Astrocyte (in vitro differentiated cells and primary cell): ENCODE measurements around the gene TRAM2. TPM values are rescaled to one million over a fixed set of nuclear protein-coding genes. Genes with fewer than 3 reads are reported as not detected.

Experiments used
- DNase-seq: peaks from one replicate; pipeline ENCODE4 v3.0.0-alpha.2; 2010; ENCODE audit warnings: low read depth
- FAIRE-seq: peaks from 2 replicates; lab custom pipeline; 2011; peaks lifted over from hg19 to GRCh38; lab: Jason Lieb, UNC
- H2AFZ ChIP-seq: 2 replicates; pipeline ENCODE4 v1.6.0; 2012; ENCODE audit warnings: low read depth, low read length, inconsistent platforms
- H3K27ac ChIP-seq: 2 replicates; pipeline ENCODE4 v1.5.1; 2011; ENCODE audit warnings: low read depth, low read length, inconsistent platforms
- H3K27me3 ChIP-seq: 2 replicates; pipeline ENCODE4 v1.6.0; 2011; ENCODE audit warnings: low read length, inconsistent platforms; ENCODE audit not compliant: insufficient read depth
- H3K36me3 ChIP-seq: 2 replicates; pipeline ENCODE4 v1.5.1; 2011; ENCODE audit warnings: low read length, inconsistent platforms; ENCODE audit not compliant: insufficient read depth
- H3K4me1 ChIP-seq: 2 replicates; pipeline ENCODE4 v1.5.1; 2011; ENCODE audit warnings: low read length, inconsistent platforms; ENCODE audit not compliant: insufficient read depth
- H3K4me2 ChIP-seq: 2 replicates; pipeline ENCODE4 v1.6.0; 2012; ENCODE audit warnings: low read length, inconsistent platforms
- H3K4me3 ChIP-seq: 2 replicates; pipeline ENCODE4 v1.5.1; 2011; ENCODE audit warnings: low read depth, mild to moderate bottlenecking, low read length, inconsistent platforms; ENCODE audit not compliant: insufficient read depth
- H3K79me2 ChIP-seq: 2 replicates; pipeline ENCODE4 v1.6.0; 2012; ENCODE audit warnings: mild to moderate bottlenecking, low read length, inconsistent platforms; ENCODE audit not compliant: insufficient read depth
- H3K9ac ChIP-seq: 2 replicates; pipeline ENCODE4 v1.6.0; 2012; ENCODE audit warnings: mild to moderate bottlenecking, low read length, inconsistent platforms
- H3K9me3 ChIP-seq: 2 replicates; pipeline ENCODE4 v1.5.1; 2012; ENCODE audit warnings: low read depth, mild to moderate bottlenecking, low read length, inconsistent platforms; ENCODE audit not compliant: insufficient read depth
- H4K20me1 ChIP-seq: 2 replicates; pipeline ENCODE4 v1.6.0; 2012; ENCODE audit warnings: low read length, inconsistent platforms; ENCODE audit not compliant: insufficient read depth
- H3K27ac Mint-ChIP-seq: one replicate; pipeline ENCODE4 v1.8.0; 2021; ENCODE audit warnings: mild to moderate bottlenecking, mixed read lengths; ENCODE audit not compliant: unreplicated experiment
- H3K27me3 Mint-ChIP-seq: one replicate; pipeline ENCODE4 v1.8.0; 2021; ENCODE audit warnings: low read depth, mixed read lengths; ENCODE audit not compliant: unreplicated experiment
- H3K36me3 Mint-ChIP-seq: one replicate; pipeline ENCODE4 v1.8.0; 2021; ENCODE audit warnings: low read depth, mixed read lengths; ENCODE audit not compliant: unreplicated experiment
- H3K4me1 Mint-ChIP-seq: one replicate; pipeline ENCODE4 v1.8.0; 2021; ENCODE audit warnings: low read depth, mixed read lengths; ENCODE audit not compliant: unreplicated experiment
- H3K4me3 Mint-ChIP-seq: one replicate; pipeline ENCODE4 v1.8.0; 2021; ENCODE audit warnings: mild to moderate bottlenecking, moderate library complexity, mixed read lengths; ENCODE audit not compliant: unreplicated experiment
- H3K9me3 Mint-ChIP-seq: one replicate; pipeline ENCODE4 v1.8.0; 2021; ENCODE audit warnings: mild to moderate bottlenecking, mixed read lengths; ENCODE audit not compliant: unreplicated experiment
- CTCF ChIP-seq: IDR thresholded peaks from 2 replicates; pipeline ENCODE4 v1.5.1; 2011; ENCODE audit warnings: low read depth, mild to moderate bottlenecking, inconsistent platforms, low read length, moderate library complexity; ENCODE audit not compliant: insufficient read depth
- EZH2 ChIP-seq: IDR thresholded peaks from 2 replicates; pipeline ENCODE4 v1.6.1; 2012; ENCODE audit warnings: mild to moderate bottlenecking, low read length, inconsistent platforms; ENCODE audit not compliant: insufficient read depth
- total RNA-seq: library from RNA; stranded (reverse); gene quantifications from 2 replicates; pipeline ENCODE4 v1.2.1, GENCODE V29; 2021

Gene TRAM2
- total RNA-seq, 1 donor from 2014 or later = 93.4 TPM

- Histone ChIP-seq H3K79me2 (peaks cover 79% of the 10 kb centered on the region), H3K27me3 (no peaks in the 10 kb centered on the region), H3K9ac (no peak overlapping the region), H3K4me1 (peaks cover 31% of the 10 kb centered on the region), H3K9me3 (no peaks in the 10 kb centered on the region), H4K20me1 (no peaks in the 10 kb centered on the region), H3K36me3 (peaks cover 18% of the 10 kb centered on the region), H3K27ac (no peak overlapping the region), H3K4me2 (no peak overlapping the region), H3K4me3 (no peak overlapping the region), H2AFZ (no peak overlapping the region)
- H3K4me3 Mint-ChIP-seq = no peak overlapping the region
- FAIRE-seq (no peak), DNase-seq (no peak)
- H3K27ac Mint-ChIP-seq = peak overlapping the region; percentile 53
- TF ChIP-seq CTCF (no peak), EZH2 (no peak)
- no peaks in the 10 kb centered on the region for H3K27me3 Mint-ChIP-seq
- H3K4me1 Mint-ChIP-seq = peaks cover 38% of the 10 kb centered on the region
- H3K9me3 Mint-ChIP-seq = peaks cover 2% of the 10 kb centered on the region
- no peaks in the 10 kb centered on the region for H3K36me3 Mint-ChIP-seq
These were observed 49.4 kb downstream of the TRAM2 start for GRCh38 chr6:52527436-52527835.

GRCh38 chr6:52526634-52527033 is 50.2 kb downstream of the TRAM2 start:
- peaks cover 71% of the 10 kb centered on the region for H3K79me2 ChIP-seq
- peaks cover 18% of the 10 kb centered on the region for H3K36me3 ChIP-seq
- Mint-ChIP-seq H3K36me3 (no peaks in the 10 kb centered on the region), H3K27me3 (no peaks in the 10 kb centered on the region), H3K4me1 (peaks cover 41% of the 10 kb centered on the region), H3K27ac (peak overlapping the region; percentile 47), H3K9me3 (peaks cover 1% of the 10 kb centered on the region), H3K4me3 (no peak overlapping the region)
- H3K4me1 ChIP-seq = peaks cover 33% of the 10 kb centered on the region
- H3K4me2 ChIP-seq = no peak overlapping the region
- no peaks in the 10 kb centered on the region for H3K27me3 ChIP-seq
- no peaks in the 10 kb centered on the region for H4K20me1 ChIP-seq
- no peak overlapping the region for H2AFZ ChIP-seq
- DNase-seq = peak; percentile 54
- H3K9me3 ChIP-seq = no peaks in the 10 kb centered on the region
- FAIRE-seq = no peak
- H3K27ac ChIP-seq = no peak overlapping the region
- H3K4me3 ChIP-seq = no peak overlapping the region
- no peak overlapping the region for H3K9ac ChIP-seq
- no peak for TF ChIP-seq CTCF
- no peak for TF ChIP-seq EZH2

GRCh38 chr6:52524918-52525317 is 51.9 kb downstream of the TRAM2 start:
- no peak overlapping the region for H3K27ac ChIP-seq
- H4K20me1 ChIP-seq = no peaks in the 10 kb centered on the region
- H3K4me2 ChIP-seq = no peak overlapping the region
- peaks cover 9% of the 10 kb centered on the region for H3K36me3 ChIP-seq
- Mint-ChIP-seq H3K4me3 (no peak overlapping the region), H3K27me3 (no peaks in the 10 kb centered on the region), H3K27ac (no peak overlapping the region), H3K4me1 (peaks cover 32% of the 10 kb centered on the region), H3K9me3 (no peaks in the 10 kb centered on the region), H3K36me3 (peaks cover 5% of the 10 kb centered on the region)
- DNase-seq = no peak
- H3K4me1 ChIP-seq = peaks cover 30% of the 10 kb centered on the region
- H3K9ac ChIP-seq = no peak overlapping the region
- no peak overlapping the region for H3K4me3 ChIP-seq
- TF ChIP-seq CTCF (no peak), EZH2 (no peak)
- H3K27me3 ChIP-seq = no peaks in the 10 kb centered on the region
- no peak overlapping the region for H2AFZ ChIP-seq
- no peaks in the 10 kb centered on the region for H3K9me3 ChIP-seq
- H3K79me2 ChIP-seq = peaks cover 68% of the 10 kb centered on the region
- no peak for FAIRE-seq
